DOHH2 (cell line): ENCODE data around the gene RAP2B.

Source experiments
- CTCF ChIP-seq: fragments of 200-600 bp; sonication (generic); IDR thresholded peaks from one replicate; pipeline ENCODE4 v1.5.1; 2014; ENCODE audit warnings: antibody characterized with exemption, mild to moderate bottlenecking, low read depth, low read length; ENCODE audit not compliant: poor library complexity, severe bottlenecking
- EZH2phosphoT487 ChIP-seq: fragments of 200-600 bp; sonication (generic); IDR thresholded peaks from 2 replicates; pipeline ENCODE4 v1.6.1; 2017; ENCODE audit warnings: borderline replicate concordance, mild to moderate bottlenecking, antibody characterized with exemption, low read length, moderate library complexity, mixed read lengths

DNA sequence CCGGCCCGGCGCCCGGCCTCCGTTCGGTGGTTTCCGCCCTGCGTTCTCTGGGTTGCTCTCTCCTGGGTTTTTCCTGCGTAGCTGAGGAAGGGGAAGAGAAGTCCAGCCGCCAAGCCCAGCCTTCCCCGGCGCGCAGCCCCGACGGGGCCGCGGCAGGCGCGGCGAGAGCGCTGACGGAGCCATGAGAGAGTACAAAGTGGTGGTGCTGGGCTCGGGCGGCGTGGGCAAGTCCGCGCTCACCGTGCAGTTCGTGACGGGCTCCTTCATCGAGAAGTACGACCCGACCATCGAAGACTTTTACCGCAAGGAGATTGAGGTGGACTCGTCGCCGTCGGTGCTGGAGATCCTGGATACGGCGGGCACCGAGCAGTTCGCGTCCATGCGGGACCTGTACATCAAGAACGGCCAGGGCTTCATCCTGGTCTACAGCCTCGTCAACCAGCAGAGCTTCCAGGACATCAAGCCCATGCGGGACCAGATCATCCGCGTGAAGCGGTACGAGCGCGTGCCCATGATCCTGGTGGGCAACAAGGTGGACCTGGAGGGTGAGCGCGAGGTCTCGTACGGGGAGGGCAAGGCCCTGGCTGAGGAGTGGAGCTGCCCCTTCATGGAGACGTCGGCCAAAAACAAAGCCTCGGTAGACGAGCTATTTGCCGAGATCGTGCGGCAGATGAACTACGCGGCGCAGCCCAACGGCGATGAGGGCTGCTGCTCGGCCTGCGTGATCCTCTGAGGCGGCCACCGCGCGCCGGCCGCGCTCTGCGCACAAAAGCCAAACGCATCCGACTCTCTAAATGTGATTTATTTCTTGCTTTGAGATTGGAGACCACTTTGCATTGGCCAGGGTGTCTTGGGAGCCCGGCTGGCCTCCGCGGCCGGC is 727 bp downstream of the RAP2B start:
- TF ChIP-seq CTCF (no peak), EZH2phosphoT487 (no peak)
